Measurements from ENCODE around the gene MMP2. TPM values are rescaled to one million over a fixed set of nuclear protein-coding genes. Genes with fewer than 3 reads are reported as not detected.

MMP2 gene
- total RNA-seq: 403 and 801 TPM in 2 replicates

DNA sequence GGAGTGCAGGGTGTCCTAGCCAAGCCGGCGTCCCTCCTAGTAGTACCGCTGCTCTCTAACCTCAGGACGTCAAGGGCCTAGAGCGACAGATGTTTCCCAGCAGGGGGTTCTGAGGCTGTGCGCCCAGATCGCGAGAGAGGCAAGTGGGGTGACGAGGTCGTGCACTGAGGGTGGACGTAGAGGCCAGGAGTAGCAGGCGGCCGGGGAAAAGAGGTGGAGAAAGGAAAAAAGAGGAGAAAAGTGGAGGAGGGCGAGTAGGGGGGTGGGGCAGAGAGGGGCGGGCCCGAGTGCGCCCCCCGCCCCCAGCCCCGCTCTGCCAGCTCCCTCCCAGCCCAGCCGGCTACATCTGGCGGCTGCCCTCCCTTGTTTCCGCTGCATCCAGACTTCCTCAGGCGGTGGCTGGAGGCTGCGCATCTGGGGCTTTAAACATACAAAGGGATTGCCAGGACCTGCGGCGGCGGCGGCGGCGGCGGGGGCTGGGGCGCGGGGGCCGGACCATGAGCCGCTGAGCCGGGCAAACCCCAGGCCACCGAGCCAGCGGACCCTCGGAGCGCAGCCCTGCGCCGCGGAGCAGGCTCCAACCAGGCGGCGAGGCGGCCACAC, at the start of gene MMP2:
Gene MMP2 (plus strand): TSS at position 372 of the 603 bp plus-strand sequence. CDS start 282 bp downstream, outside the sequence.

DNA sequence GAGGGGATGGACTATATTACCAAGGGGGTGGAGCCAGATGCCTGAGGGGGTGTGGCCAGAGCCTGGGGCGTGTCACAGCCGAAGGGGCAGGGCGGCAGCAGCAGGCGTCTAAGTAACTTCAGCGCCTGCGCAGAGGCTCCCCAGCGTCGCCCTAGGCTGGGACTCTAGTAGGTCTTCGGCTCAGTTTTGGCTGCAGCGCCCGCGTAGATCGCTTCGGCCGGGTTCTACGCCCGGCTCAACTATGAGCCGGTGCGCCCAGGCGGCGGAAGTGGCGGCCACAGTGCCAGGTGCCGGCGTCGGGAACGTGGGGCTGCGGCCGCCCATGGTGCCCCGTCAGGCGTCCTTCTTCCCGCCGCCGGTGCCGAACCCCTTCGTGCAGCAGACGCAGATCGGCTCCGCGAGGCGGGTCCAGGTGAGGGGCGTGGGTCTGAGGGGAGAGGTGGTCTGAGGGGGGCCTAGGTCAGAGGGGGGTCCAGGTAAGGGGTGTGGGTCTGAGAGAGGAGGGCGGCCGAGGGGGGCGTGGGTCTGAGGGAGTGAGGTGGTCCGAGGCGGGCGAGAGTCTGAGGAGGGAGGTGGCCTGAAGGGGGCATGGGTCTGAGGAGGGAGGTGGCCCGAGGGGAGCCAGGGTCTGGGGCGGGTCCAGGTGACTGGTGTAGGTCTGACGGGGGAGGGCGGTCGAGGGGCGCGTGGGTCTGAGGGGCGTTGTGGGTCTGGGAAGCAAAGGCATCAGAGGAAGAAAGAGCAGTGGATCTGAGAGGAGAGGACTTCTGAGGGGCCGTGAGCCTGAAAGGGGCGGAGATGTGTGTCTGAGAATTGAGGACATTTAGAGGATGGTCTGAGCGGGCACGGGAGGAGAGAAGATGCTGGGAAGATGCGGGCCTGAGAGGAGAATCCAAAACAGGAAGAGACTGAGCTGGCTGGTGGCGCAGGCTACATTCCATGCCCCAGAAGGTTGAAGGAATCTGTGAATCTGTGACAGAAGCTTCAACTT, 30.2 kb downstream of the MMP2 start, which contains the start of gene LPCAT2:
Gene LPCAT2 (plus strand): TSS at position 132 of the 991 bp plus-strand sequence. CDS start 110 bp downstream, at position 242.

Other genes with a start within 250 kb of the MMP2 start
- gene IRX6, start 155.0 kb upstream of the MMP2 start, total RNA-seq: not detected in 2 replicates
- gene LPCAT2, start 29.9 kb downstream of the MMP2 start, total RNA-seq: 3.8 and 11.6 TPM in 2 replicates
- gene CAPNS2, start 87.5 kb downstream of the MMP2 start, total RNA-seq: not detected in 2 replicates
- not detected in 2 replicates for gene SLC6A2, start 176.8 kb downstream of the MMP2 start, total RNA-seq